HepG2 (cell line): Measurements from ENCODE around the gene FBXO2. TPM values are rescaled to one million over a fixed set of nuclear protein-coding genes. Genes with fewer than 3 reads are reported as not detected.

Source experiments
- AHDC1 ChIP-seq: sonication (generic); formaldehyde crosslinking; IDR thresholded peaks from 2 replicates; pipeline ENCODE4 v1.5.1; 2020; ENCODE audit warnings: mild to moderate bottlenecking, missing genetic modification reagents, borderline replicate concordance
- BCL3 ChIP-seq: sonication (generic); formaldehyde crosslinking; IDR thresholded peaks from 2 replicates; pipeline ENCODE4 v1.5.1; 2020; ENCODE audit warnings: mild to moderate bottlenecking, missing genetic modification reagents, moderate library complexity
- CBX1 ChIP-seq: IDR thresholded peaks from one replicate; pipeline ENCODE4 v1.6.1; 2016; ENCODE audit warnings: antibody characterized with exemption, low read depth
- CREB1 ChIP-seq, 2 experiments: fragments of 450-650 bp in 1 of 2; IDR thresholded peaks; 2 replicates each; pipeline ENCODE4 v1.6.1; 2016 to 2017; ENCODE audit warnings: control low read depth in 1 of 2, mild to moderate bottlenecking in 1 of 2, missing compliant biosample characterization in 1 of 2, missing genetic modification characterization in 1 of 2
- HNRNPL ChIP-seq: fragments of 200-400 bp; formaldehyde crosslinking; IDR thresholded peaks from 2 replicates; pipeline ENCODE4 v1.6.1; 2017; ENCODE audit warnings: mild to moderate bottlenecking, low read depth, low read length
- MEIS1 ChIP-seq: sonication (generic); formaldehyde crosslinking; IDR thresholded peaks from 2 replicates; pipeline ENCODE4 v1.9.0; 2021; ENCODE audit warnings: mild to moderate bottlenecking, missing genetic modification reagents, moderate library complexity, borderline replicate concordance
- MXD3 ChIP-seq: IDR thresholded peaks from 2 replicates; pipeline ENCODE4 v1.6.1; 2016; ENCODE audit warnings: mild to moderate bottlenecking, missing biosample characterization, missing genetic modification reagents
- SP1 ChIP-seq, 2 experiments: fragments of 450-650 bp in 1 of 2; sonication (generic) in 1 of 2; formaldehyde crosslinking in 1 of 2; IDR thresholded peaks; 2 replicates each; pipeline versions ENCODE4 v1.4.0 to v1.6.1; 2016 to 2020; ENCODE audit warnings: missing genetic modification reagents in 1 of 2
- SRSF9 ChIP-seq: fragments of 200-400 bp; formaldehyde crosslinking; IDR thresholded peaks from 2 replicates; pipeline ENCODE4 v1.6.1; 2018; ENCODE audit warnings: borderline replicate concordance, mild to moderate bottlenecking, low read depth, low read length; ENCODE audit not compliant: insufficient read depth, poor library complexity, severe bottlenecking
- TOE1 ChIP-seq: sonication (generic); formaldehyde crosslinking; IDR thresholded peaks from 2 replicates; pipeline ENCODE4 v1.4.0; 2020; ENCODE audit warnings: mild to moderate bottlenecking, missing genetic modification reagents
- ZFP36L1 ChIP-seq: sonication (generic); formaldehyde crosslinking; IDR thresholded peaks from 2 replicates; pipeline ENCODE4 v1.8.0; 2022; ENCODE audit warnings: mild to moderate bottlenecking, missing genetic modification reagents, moderate library complexity
- ZNF121 ChIP-seq: sonication (generic); formaldehyde crosslinking; IDR thresholded peaks from 2 replicates; pipeline ENCODE4 v1.5.0; 2020; ENCODE audit warnings: mild to moderate bottlenecking, missing genetic modification reagents
- ZNF598 ChIP-seq: sonication (generic); formaldehyde crosslinking; IDR thresholded peaks from 2 replicates; pipeline ENCODE4 v1.5.1; 2020; ENCODE audit warnings: mild to moderate bottlenecking, missing genetic modification reagents, borderline replicate concordance
- ZNF713 ChIP-seq: sonication (generic); formaldehyde crosslinking; IDR thresholded peaks from 2 replicates; pipeline ENCODE4 v1.4.0; 2020; ENCODE audit warnings: mild to moderate bottlenecking, missing genetic modification reagents
- polyA plus RNA-seq, 8 experiments: library from polyadenylated mRNA; depleted of rRNA in 3 of 8; stranded (reverse) in 7 of 8; unstranded in 1 of 8; fragments of >200 nt; fragmentation: Illumina TruSeq in 4 of 8; extraction: Trizol in 4 of 8; gene quantifications; 2 replicates each; pipeline versions ENCODE4 v1.2.1 to v1.2.3, GENCODE V29; 2011 to 2016; ENCODE audit warnings: low read depth in 4 of 8, missing spikeins in 1 of 8, mixed read lengths in 1 of 8; ENCODE audit not compliant: insufficient read depth in 1 of 8
- total RNA-seq, 5 experiments: library from RNA; depleted of rRNA; stranded (reverse); fragments of >200 nt; fragmentation: Illumina TruSeq; extraction: Trizol; gene quantifications; 2 replicates each; pipeline ENCODE4 v1.2.3, GENCODE V29; 2016; ENCODE audit warnings: low read depth in 1 of 5
- TF ChIP-seq, protein P1 (sequence below): sonication (generic); formaldehyde crosslinking; IDR thresholded peaks from 2 replicates; pipeline ENCODE4 v1.4.0; 2020; ENCODE audit warnings: low read depth, missing genetic modification reagents

Gene FBXO2
- total and polyA plus RNA-seq, 2 of the 13 experiments (the other 11 are each of a cell fraction or from before 2014, with no cell fraction given), result 79.3 to 112 TPM

DNA sequence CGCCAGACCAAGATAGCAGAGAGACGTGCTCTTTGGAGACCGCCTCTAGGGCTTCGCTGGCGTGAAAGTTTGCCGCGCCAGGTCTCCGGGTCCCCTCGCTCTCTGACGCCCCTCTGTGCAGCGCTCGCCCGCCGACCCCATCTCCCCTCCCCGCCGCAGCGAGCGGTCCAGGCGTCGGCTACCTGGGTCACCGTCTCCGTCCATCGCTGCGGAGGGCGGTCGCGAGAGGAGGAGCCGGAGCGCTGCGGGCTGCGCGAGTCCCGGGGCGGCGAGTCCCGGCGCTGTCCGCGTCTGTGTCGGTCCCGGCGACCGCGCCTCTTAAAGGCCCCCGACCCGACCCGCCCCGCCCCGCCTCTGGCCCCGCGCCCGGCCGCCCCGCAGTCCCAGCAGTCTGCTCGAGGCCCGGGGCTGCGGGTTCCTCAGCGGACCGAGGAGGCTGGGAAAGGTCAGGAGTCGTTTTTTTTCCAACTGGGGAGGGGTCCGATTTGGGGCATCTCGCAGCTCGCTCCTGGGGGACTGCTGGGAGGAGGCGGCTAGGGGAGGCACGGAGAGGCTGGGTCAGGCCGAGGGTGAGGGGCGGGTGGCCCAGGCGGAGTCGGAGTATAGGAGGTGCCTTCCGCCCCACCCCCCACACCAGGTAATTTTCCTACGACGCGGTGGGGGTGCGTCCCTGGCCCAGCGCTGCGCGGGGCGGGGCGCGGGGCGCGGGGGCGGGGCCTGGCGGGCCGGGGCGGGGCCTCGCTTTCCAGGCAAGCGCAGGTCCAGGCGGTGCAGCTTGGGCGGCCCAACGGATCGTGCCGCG is at the start of gene FBXO2, which contains the start of gene FBXO44 (continued):
- TF ChIP-seq AHDC1 (no peak), HNRNPL (no peak), CBX1 (peak; percentile 44), ZNF598 (CRISPR knock-in tag) (no peak; the same call in 1 of the 2 replicates), MEIS1 (no peak), MXD3 (CRISPR knock-in tag) (peak; percentile 49; the same call in 1 of the 2 replicates), CREB1 (IDR thresholded peaks at IDR 0.05) (no peak), CREB1 (CRISPR knock-in tag; IDR thresholded peaks at IDR 0.05) (no peak), TOE1 (no peak), BCL3 (CRISPR knock-in tag) (no peak), ZFP36L1 (CRISPR knock-in tag) (no peak), SP1 (IDR thresholded peaks at IDR 0.05) (no peak), SP1 (CRISPR knock-in tag; IDR thresholded peaks at IDR 0.05) (no peak; the same call in 1 of the 2 replicates), SRSF9 (no peak), ZNF121 (CRISPR knock-in tag) (no peak), ZNF713 (no peak)
- TF ChIP-seq, protein P1, sequence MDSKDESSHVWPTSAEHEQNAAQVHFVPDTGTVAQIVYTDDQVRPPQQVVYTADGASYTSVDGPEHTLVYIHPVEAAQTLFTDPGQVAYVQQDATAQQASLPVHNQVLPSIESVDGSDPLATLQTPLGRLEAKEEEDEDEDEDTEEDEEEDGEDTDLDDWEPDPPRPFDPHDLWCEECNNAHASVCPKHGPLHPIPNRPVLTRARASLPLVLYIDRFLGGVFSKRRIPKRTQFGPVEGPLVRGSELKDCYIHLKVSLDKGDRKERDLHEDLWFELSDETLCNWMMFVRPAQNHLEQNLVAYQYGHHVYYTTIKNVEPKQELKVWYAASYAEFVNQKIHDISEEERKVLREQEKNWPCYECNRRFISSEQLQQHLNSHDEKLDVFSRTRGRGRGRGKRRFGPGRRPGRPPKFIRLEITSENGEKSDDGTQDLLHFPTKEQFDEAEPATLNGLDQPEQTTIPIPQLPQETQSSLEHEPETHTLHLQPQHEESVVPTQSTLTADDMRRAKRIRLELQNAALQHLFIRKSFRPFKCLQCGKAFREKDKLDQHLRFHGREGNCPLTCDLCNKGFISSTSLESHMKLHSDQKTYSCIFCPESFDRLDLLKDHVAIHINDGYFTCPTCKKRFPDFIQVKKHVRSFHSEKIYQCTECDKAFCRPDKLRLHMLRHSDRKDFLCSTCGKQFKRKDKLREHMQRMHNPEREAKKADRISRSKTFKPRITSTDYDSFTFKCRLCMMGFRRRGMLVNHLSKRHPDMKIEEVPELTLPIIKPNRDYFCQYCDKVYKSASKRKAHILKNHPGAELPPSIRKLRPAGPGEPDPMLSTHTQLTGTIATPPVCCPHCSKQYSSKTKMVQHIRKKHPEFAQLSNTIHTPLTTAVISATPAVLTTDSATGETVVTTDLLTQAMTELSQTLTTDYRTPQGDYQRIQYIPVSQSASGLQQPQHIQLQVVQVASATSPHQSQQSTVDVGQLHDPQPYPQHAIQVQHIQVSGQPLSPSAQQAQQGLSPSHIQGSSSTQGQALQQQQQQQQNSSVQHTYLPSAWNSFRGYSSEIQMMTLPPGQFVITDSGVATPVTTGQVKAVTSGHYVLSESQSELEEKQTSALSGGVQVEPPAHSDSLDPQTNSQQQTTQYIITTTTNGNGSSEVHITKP (CRISPR knock-in tag), result no peak
